BE2C (cell line): ENCODE measurements around the gene TSPAN9.
A peak's percentile ranks its signal among the peaks of the same experiment; 100 is the strongest.

ENCODE experiments used
- DNase-seq: peaks from one replicate; pipeline ENCODE4 v3.0.0-alpha.2; 2020
- H3K27me3 ChIP-seq: fragments of 250-450 bp; sonication (Bioruptor Pico); 2 replicates; pipeline ENCODE4 v1.5.1; 2020; ENCODE audit warnings: mild to moderate bottlenecking
- H3K36me3 ChIP-seq: fragments of 250-450 bp; sonication (Bioruptor Pico); 2 replicates; pipeline ENCODE4 v1.5.1; 2020; ENCODE audit warnings: mild to moderate bottlenecking
- H3K4me1 ChIP-seq: fragments of 250-450 bp; sonication (Bioruptor Pico); 2 replicates; pipeline ENCODE4 v1.5.1; 2020
- H3K4me3 ChIP-seq: 2 replicates; pipeline ENCODE4 v1.5.1; 2011; ENCODE audit warnings: low read depth, low read length
- H3K9me3 ChIP-seq: fragments of 250-450 bp; sonication (Bioruptor Pico); 2 replicates; pipeline ENCODE4 v1.5.1; 2020
- TF ChIP-seq, protein P1 (sequence below): IDR thresholded peaks from 2 replicates; pipeline ENCODE4 v1.5.1; 2012; ENCODE audit warnings: mild to moderate bottlenecking, low read depth, low read length

TSPAN9 gene

DNA sequence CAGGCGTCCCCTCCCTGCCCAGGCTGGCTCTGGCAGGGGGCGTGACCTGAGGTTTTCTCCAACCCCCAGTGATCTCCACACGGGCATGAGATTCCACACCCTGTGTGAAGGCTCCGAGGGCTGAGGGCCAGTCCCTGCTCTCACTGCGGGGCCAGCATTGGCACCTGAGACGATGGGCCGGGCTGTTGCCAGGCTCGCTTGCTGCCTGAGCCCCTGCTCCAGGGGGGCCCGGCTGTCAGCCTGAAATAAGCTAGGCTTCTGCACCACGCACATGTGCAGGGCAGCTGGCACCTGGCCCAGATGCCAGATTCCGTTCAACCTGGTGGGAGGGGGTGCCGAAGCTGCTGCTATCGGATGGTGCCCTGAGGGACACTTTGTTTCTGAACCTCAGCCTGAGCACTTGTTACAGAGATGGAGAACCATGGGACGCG, 217.3 kb downstream of the TSPAN9 start:
- no peaks in the 10 kb centered on the region for H3K36me3 ChIP-seq
- peak; percentile 74 for DNase-seq
- peaks cover 15% of the 10 kb centered on the region for H3K4me1 ChIP-seq
- TF ChIP-seq, protein P1, sequence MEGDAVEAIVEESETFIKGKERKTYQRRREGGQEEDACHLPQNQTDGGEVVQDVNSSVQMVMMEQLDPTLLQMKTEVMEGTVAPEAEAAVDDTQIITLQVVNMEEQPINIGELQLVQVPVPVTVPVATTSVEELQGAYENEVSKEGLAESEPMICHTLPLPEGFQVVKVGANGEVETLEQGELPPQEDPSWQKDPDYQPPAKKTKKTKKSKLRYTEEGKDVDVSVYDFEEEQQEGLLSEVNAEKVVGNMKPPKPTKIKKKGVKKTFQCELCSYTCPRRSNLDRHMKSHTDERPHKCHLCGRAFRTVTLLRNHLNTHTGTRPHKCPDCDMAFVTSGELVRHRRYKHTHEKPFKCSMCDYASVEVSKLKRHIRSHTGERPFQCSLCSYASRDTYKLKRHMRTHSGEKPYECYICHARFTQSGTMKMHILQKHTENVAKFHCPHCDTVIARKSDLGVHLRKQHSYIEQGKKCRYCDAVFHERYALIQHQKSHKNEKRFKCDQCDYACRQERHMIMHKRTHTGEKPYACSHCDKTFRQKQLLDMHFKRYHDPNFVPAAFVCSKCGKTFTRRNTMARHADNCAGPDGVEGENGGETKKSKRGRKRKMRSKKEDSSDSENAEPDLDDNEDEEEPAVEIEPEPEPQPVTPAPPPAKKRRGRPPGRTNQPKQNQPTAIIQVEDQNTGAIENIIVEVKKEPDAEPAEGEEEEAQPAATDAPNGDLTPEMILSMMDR: no peak
- no peaks in the 10 kb centered on the region for H3K9me3 ChIP-seq
- H3K4me3 ChIP-seq: peak overlapping the region; percentile 29
- no peaks in the 10 kb centered on the region; the same call in none of the 2 replicates for H3K27me3 ChIP-seq

DNA sequence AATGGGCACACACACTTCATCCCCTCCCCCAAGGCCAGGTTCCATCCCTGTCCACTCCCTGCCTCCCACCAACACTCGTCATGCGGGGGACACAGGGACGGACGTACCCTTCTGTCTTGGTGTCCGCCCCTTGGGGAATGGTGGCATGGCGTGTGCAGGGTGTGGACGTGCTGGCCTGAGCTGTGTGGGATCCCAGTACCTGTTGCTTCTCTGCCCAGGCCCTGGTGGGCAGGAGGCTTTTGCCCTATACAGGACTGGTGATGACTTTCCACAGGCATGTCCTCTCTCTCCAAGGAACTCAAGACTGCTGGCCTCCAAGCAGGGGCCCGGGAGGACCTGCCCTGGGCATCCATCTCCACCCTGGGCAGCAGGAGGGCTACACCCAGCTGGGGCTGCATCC, 218.0 kb downstream of the TSPAN9 start:
- Histone ChIP-seq H3K9me3 (no peaks in the 10 kb centered on the region), H3K4me3 (no peak overlapping the region), H3K36me3 (no peaks in the 10 kb centered on the region), H3K4me1 (peaks cover 15% of the 10 kb centered on the region), H3K27me3 (no peaks in the 10 kb centered on the region; the same call in none of the 2 replicates)
- DNase-seq: no peak
- TF ChIP-seq, protein P1: no peak

DNA sequence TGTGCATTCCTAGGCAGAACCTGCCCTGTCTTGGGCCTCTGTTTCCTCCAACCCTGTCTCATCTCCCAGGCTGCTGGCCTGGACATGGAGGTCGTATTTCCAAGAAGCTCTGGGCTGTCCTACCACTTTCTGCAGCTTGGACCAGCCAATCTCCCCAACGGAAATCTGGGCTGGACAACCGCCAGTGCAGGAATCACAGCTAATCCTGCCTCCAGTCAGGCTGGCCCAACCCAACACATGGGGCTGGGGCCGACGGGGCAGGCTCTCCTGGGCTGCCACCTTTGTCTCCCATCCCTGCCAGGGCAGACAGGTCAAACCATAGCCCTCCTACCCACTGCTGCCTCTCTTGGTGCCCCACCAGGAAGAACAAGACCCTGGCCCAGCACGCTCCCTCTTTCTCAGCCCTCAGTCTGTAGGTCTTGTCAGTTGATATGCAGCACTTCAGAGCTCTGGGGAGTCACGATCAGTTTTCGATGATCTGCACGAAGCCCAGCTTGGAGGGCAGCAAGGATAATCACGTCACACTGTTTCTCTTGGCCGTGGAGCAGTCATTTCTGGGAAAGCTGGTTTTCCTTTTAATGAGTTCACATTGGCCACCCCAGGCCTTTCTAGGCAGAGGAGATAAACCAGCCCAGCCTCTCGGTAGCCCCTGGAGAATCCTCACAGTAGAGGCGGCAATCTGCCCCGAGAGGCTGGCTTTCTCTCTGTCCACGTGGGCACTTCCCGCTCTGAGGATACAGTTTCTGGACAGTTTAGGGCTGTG, 218.6 kb downstream of the TSPAN9 start:
- Histone ChIP-seq H3K27me3 (no peaks in the 10 kb centered on the region; the same call in none of the 2 replicates), H3K4me3 (no peak overlapping the region), H3K4me1 (peaks cover 15% of the 10 kb centered on the region), H3K9me3 (no peaks in the 10 kb centered on the region), H3K36me3 (no peaks in the 10 kb centered on the region)
- TF ChIP-seq, protein P1: no peak
- no peak for DNase-seq

DNA sequence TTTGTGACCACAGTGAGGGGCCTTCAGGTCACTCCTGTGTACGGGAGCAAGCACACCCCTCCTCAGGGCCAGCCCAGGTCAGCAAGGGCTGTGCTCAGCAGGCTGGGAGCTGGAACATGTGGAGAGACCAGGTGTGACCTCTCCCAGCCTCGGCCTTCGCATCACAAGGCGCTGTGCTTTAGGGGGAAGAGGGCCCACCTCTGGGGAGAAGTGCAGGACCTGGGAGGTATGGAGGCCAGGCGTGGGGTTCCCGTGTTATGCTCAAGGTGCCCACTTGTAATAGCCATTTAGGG, 219.2 kb downstream of the TSPAN9 start:
- H3K4me1 ChIP-seq: peaks cover 15% of the 10 kb centered on the region
- no peaks in the 10 kb centered on the region for H3K9me3 ChIP-seq
- H3K4me3 ChIP-seq: no peak overlapping the region
- no peaks in the 10 kb centered on the region; the same call in none of the 2 replicates for H3K27me3 ChIP-seq
- TF ChIP-seq, protein P1: no peak
- H3K36me3 ChIP-seq: no peaks in the 10 kb centered on the region
- no peak for DNase-seq

DNA sequence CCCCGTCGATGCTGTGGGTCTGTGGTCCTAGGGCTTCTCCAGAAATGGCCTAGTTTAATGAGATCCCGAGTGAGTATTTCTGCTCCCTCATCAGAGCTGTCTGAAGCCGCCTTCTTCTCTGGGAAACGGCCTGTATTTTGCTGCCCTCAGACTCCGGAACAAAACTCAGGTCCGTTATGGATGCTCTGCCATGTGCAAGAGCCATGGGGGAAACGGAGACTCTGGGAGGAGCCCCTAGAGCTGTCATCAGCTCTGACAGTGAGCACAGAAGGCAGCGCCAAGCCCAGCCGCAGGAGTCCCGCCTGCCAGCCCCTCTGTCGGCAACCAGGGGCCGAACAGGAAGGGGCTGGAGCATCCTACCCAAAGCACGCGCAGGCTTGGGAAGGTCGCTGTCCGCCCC, 221.4 kb downstream of the TSPAN9 start:
- H3K4me1 ChIP-seq: peaks cover 16% of the 10 kb centered on the region
- H3K9me3 ChIP-seq: no peaks in the 10 kb centered on the region
- TF ChIP-seq, protein P1: no peak
- no peak for DNase-seq
- no peaks in the 10 kb centered on the region for H3K36me3 ChIP-seq
- no peaks in the 10 kb centered on the region; the same call in none of the 2 replicates for H3K27me3 ChIP-seq
- H3K4me3 ChIP-seq: no peak overlapping the region
